Stimulated activated CD4-positive, alpha-beta T cell treated with anti-CD3 and anti-CD28 coated beads, Interleukin-4, amount 100 ng/mL, for 4 hours (primary cell): Measurements from ENCODE around the gene SND1.

Experiments
- DNase-seq, 2 experiments: peaks; one replicate each; pipeline ENCODE4 v3.0.0-alpha.2; 2020

SND1 gene

DNA sequence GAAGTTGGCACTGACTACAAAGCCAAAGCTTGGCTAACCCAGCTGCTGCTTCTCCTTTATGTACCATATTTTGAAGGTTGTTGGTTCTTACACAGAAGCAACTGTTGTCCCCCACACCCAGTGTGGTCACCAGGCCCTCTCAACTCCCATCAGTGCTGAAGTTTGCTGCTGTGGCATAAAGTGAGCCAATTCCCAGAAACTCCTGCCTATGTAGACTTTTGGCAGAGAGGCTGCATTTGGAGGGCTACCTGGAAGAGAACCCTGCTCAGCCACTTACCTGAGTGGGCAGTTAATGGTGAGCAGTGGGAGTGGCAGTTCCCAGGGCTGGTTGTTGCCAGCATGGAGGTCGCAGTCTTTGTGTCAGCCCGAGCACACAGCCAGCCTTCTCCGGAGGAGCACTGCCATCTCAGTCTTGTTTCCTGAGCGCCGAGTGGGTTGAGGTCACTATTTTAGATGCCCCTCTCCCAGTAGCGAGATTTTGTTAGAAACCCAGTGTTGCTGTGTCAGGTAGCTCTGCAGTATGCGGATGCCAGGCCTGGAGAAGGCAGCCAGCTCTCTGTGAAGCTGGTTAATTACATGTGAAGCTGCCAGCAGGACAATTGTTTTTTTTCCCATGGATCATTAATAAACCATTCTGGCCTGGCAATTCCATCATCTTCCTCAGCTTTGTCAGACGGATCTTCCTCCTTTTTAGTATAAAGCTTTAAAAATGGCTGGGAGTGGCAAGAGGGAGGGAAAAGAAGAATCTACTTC, 354.7 kb downstream of the SND1 start:
- DNase-seq = no peak

DNA sequence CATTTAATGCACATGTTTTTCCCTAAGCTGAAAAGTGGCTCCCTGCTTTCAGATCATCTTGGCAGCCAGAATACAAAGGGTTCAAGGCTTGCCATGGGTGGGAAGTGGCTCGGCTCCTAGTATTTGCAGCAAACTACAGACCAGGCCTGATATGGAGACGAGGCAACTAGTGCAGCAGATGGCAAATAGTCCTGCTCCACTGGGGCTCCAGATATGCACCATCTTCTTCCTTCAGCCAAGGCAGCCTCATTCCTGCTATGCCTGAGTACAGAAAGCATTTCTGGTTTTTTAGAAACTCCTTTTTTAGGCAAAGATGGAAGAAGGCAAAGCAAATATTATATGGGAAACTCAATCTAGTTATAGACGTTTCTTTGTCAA, 355.3 kb downstream of the SND1 start:
- DNase-seq = no peak

DNA sequence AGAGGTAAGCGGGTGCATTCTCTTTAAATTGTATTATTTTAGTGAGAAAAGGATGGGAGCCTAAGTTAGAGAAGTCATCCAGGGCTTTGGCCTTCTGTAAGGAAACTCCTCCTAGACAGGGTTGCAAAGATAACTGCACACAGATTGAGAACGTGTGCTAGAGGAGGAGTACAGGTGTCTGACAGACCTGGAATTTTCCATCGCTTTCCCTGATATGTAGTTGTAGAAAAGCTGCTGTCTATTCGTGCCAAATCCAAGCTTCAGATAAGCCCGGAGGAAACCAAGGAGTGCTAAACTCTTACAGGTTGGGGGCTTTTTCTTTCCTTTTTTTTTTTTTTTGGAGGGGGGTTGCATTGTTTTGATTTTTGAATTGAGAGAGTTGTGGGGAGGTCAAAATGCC, 356.1 kb downstream of the SND1 start:
- DNase-seq = no peak

DNA sequence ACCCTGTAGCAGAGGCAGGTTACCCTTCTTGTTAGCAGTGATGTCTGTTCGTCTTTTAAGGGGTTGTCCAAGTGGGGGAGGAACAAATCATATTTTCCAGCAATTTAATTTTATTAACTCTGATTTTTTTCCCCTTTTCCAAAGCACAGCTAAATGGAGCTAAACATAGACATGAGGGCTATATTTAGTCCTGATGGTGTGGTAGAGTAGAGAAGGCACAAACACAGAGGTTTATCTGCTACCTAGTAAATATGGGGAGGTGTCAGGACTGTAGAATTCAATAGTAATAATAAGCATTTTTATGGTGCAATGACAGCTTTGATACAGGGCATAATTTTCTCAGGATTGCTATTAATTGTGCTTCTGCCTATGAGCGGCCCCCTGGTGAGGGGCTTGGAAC, 356.8 kb downstream of the SND1 start:
- DNase-seq = no peak

DNA sequence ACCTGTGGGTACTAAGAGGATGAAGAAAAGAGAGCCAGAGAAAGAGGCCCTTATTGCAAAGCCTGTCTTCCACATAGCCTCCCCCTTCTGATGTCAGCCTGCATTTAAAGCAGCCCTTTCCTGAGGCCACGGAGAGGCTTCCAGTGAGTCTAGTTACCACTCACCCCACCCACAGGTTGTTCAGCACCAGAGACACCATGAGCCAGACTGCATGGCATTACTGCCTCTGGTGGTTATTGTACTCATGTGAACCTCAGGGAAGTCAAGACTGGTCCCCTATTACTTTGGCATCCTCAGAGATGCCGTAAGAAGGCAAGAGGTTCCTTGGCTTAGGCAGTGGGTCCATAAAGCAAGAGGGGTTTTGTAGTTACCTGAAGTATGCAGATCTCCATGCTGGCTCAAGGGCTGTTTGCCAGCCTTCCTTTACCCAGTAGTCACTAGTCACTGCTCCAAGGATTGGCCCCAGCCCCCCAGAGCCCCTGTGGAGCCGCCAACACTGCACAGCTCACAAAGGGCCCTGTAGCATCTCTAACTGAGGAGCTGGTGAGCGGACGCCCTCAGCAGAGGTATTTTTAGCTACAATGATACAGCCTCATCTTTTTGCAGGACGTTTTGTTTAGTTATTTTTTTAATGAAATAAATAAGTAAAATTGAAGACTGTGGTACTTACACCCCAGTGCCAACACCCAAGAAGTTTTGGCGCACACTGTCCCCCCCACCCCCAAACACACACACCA, 358.6 kb downstream of the SND1 start:
- DNase-seq = no peak

DNA sequence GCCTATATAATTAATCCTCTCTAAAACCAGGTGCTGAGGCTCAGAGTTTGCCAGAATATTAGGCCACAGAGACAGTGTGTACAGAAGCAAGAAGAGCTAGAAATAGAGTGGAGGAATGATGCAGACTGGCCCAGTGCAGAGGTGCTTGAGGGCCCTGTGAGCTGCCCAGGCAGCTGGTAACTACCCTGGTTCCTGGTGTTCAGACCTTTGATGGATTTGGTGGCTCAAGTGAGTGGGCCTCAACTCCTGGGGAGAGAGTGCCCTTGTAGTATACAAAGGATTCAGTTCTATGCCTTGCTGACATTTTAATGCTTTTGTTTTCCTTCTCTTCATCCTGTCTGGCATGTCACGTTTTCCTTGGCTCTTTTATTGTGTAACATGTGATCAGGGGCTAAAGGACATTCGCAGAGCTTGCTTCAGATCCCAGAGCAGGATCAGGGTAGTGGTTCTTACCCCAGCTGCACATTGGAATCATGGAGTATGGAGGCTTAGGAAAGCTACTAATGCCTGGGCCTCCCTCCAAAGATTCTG, 359.2 kb downstream of the SND1 start:
- no peak for DNase-seq

DNA sequence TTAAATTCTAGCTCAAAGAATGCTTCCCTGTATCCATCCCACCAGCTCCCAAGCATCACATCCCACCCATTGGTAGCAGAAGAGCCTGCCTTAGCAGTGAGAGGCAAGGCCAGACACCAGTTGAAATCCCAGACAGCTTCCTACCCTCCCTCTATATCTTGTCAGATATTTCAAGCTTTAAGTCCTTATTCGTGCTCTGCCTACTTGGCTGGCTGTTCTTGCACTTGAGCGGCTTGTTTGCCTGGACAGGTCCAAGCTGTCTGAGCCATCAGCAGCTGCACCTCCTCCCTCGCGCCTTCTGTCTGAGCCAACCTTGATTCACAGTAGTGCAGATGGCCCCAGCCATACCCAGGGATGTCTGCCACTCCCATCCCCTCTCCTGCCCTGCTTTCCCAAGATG, 362.8 kb downstream of the SND1 start:
- no peak for DNase-seq

DNA sequence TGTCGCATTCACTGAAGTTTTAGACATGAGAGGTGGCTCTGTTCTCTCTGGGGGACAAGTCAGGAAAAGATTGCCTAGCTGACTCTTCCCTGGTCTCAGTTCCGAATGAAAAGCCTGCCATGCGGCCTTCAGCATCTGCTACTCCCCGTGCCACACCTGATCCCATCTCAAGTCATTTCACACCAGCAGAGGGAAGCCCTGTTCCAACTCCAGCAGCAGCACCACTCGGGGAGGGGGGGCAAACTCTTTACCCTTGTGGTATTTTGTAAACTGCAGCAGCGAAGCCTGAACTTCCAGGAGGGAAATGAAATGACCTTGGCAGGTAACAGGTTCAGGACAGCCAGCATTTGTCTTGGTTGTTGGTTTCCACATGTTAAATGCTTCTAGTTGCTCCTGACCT, 365.5 kb downstream of the SND1 start:
- DNase-seq = no peak

DNA sequence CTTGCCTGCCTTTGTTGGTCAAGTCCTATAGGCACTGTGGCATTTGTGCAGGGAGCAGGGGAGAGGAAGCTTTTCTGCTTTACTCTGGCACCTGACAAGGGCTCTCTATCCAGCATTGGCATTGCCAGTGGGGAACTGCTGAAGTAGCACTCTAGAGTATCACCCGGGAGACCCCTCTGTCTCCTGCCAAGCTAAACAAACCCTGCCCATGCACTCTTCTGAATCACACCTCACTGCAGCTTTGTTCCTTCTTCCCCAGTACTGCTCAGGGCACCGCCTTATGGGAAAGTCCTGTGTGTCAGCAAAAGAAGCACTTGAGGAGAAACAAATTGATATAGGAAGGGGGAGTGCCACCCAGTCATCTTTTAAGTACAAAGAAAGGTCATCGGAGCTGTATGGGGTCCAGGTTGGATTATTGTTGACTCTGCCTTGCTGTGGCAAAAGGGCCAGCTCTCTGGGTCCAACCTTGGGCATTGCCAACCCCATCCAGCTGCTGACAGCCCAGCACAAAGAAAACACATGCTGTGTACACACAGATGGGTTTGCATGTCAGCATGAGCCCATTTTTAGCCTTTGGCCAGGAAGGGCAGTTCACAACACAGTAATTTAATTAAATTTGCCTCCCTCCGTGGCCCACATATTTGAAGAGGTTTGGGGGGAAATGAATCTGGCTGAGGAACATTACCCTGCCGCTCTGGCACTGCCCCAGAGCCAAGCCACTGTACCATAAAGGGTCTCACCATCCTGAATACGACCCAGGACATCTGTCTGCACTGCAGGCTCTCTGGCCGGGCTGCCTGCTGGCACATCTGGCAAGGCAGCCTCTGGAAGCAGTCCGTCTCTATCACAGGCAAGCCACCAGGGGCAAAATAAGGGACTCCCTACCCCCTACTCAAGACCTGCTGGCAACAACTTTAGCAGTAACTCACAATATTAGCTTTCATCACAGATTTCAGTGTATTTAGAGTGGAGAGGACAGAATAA, 366.2 kb downstream of the SND1 start:
- no peak for DNase-seq

DNA sequence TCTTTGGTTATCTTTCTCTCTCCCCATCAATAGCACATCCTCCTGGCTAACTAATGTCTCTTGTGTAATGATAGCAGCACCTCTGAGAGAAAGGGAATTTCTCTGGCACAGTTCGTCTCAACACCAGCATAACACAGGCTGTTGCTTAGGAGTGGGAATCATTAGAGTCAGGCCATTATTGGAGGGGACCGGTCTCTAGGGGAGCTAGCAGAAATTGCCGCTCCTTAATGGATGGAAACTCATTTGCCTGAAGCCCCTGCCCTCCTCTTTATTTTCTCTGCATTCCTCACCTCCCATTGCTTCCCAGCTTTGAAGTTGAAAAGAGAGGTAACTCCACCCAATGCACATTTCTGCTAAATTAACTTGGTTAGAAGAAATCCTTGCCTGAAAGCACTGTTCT, 367.3 kb downstream of the SND1 start:
- DNase-seq = no peak

DNA sequence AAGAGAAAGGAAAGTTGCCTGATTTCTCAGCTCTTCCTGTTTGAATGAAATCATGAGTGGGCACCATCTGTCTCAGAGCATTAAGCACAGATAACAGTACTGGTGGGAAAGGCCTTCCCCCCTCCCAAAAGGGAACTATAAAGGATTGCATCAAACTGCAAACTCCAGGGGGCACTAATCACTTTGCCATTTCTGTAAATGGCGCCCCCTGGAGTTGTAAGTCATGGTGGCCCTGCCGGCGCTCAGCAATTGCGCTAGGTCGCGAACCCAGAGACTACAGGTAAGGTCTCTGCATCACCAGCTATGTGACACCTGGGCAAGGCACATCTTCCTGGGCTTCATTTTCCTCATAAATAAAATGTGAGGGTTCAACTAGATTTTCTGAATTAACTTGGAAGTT, 368.2 kb downstream of the SND1 start:
- DNase-seq = no peak

DNA sequence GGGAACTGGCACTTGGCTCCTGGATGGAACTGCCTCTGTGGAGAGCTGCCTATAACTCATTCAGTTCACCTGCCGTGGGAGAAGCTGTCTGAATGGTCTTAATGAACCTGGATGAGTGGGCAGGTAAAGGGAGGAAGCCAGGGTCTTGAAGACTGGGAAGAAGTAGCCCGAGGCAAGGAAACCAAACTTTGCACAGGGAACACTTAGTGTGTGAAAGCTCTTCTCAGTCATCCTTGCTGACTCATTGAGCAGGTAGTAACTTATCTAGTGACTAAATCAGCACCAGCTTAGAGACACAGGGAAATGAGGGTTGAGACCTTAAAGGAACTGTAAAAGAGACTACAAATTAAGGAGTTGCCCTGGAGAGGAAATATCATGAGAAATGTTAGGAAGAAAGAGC, 369.4 kb downstream of the SND1 start:
- DNase-seq = no peak

DNA sequence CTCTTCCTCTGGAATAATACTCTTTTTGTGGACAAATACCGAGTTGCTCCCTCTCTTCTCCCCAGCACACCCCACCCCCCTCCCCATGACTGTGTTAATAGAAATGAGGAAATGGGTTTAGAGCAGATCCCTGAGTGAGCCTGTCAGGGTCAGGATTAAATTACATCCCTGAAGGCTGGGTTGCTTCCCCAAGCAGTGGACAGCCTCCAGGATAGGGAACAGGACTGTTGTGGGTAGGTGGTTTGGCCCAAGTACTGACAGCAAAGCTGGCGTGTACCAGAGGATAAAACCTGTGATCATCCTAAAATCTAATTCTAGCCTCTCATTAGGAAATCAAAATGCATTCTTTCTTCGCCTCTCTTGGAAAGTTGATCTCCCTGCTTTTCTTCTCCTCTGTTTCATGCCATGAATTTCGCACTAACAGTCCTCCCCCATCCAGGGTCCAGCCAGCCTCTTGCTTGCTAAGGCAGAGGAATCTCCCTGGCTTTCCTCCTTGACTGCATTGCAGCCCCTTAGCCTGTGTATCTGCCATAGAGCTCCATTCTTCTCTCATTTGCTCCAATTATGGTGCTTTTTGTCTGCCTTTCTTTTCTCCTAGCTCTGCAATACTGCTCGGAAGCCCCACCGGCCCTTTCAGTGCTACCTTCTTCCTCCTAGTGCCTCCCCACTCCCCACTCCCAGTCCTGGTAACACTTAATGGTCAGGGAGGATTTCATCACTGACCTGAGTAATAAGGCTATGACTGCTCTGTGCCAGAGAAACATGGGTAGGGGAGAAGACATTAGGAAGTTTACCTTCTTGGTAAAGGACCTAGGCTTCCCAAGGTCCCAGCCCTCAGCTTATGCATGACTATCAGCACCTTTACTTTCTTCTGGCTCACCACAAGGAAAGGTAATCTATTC, 370.9 kb downstream of the SND1 start:
- DNase-seq = no peak

DNA sequence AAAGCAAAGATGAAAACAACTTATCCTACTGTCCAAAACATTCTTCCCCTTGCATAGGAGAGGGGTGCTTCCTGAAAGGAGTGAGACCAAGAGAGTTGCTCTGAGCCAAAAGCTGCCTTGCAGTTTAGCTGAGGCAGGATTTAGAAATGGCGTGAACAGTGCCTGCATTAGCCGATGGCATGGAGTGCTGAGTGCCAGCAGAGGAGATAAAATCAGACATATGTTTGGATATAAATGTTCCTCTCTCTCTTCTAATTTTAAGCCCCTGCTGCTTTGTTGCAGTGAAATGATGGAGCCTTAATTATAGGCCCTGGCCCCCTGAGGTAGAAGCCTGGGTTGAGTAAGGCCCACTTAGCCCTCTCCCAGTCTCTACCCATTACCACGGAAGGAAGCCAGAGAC, 372.2 kb downstream of the SND1 start:
- no peak for DNase-seq

DNA sequence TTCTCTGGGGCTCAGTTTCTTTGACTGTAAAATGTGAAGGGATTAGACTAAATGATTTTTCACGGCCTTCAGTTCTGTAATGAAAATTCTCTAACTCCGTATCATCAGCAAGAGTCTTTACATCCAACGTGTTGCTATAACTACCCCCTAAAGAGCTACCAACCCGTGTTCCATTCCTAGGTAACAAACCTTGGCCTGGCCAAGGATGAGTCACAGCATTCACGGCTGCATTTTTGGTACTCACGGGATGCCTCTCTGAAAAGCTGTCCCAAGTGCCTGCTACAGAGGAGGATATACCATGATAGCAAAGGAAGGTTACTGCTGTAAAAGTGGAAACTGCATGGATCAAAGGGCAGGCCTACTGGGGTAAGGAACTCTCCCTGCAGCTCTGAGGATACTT, 373.4 kb downstream of the SND1 start:
- no peak for DNase-seq

DNA sequence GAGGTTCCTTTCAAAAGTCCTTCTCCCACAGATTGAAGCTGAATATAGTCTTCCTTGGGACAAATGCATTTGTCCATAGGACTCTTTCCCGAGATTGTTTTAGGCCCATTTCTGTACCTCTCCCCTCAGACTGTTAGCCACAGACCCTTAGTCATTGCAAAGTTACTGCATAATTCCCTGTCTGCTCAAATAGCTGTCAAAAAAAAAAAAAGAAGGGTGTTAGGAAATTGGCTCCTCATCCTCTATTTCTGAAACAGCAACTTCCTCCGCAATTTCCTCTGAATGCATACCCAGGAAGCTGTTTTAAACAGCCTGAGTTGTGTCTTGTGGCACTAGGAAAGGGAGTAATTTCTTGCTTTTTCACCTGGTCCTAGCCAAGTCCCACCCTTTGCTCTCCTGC, 373.8 kb downstream of the SND1 start:
- no peak for DNase-seq

DNA sequence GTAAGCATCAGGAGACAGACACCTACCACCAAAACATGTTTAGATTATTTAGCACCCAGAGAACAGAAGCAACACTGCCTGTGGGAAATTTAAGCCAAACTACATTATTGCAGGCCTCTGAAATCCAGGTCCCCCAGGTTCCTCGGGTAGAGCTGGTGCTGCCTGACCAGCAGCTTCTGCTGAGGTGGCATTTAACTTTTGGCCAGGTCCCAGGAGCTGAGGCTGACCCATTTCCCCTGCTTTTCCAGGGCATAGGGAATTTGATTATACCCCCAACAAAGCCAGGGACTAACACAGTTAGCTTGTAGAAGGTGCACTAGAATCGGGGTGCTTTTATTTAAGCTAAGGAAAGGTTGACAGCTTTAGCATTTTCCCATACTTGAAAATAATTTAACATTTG, 374.6 kb downstream of the SND1 start:
- DNase-seq = no peak

DNA sequence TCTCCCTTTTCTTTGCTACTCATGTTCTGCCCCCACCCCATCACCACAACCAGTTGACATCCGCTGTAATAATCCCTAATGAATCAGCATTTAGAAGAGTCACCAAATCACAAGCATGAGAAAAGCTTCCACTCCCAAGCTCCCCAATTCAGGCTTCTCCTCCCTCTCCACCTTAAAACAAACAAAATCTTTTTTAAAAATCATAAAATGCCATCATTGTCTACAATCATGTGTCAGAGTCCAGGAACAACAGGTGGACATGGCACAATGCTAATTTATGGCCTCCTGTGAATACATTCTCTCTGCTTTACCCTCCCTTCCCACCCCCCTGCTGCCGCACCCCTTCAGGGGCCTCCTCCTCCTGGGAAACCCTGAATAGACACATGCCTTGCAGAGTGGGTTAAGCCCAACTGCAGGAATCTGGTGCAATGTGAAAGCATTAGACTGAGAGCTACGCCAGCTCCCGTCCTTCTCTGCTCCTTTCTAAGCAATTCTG, 375.5 kb downstream of the SND1 start:
- DNase-seq = no peak

DNA sequence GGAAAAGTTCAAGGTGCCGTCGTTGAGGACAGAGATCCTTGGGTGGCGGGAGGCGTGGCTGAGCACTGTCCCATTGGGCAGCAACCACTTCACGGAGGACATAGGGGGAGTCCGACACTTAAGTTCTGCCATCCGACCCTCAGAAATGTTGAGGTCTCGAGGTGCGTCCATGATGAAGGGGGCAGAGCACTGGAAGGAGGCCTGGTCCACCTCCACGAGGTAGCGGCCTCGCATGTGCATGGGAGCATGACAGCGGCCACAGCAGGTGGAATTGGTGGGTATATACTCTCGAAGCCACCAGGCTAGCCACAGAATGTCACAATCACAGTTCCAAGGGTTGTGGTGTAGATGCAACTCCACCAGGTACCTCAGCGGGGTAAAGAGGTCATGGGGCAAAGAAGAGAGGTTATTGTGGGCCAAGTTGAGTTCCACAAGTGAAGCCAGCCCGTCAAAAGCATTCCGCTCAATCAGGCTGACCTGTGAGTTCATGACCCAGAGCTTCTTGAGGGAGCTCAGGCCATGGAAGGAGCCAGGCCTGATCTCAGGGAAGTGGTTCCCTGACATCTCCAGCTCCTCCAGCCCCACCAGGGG, 377.5 kb downstream of the SND1 start:
- DNase-seq = no peak

DNA sequence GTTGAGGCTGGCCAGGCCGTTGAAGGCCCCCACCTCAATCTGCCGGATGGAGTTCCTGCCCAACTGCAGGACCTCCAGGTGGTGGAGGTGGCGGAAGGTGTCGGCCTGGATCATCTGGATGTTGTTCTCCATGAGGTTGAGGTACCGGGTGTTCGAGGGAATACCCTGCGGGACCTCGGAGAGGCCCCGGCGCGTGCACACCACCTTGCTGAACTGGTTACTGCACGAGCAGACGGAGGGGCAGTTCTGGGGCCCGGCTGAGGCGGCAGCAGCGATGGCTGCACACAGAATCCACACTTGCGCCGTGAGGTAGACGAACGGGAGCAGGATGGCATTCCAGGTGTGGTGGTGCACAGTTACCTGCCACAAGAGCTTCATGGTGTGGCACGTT, 378.3 kb downstream of the SND1 start:
- no peak for DNase-seq
